Measurements from ENCODE around the gene PSME4.
"Not testable (repeated sequence)": the region's sequence is repeated elsewhere in the genome, so short reads cannot be mapped to it uniquely, and the experiment has no call there.

The PSME4 gene

DNA sequence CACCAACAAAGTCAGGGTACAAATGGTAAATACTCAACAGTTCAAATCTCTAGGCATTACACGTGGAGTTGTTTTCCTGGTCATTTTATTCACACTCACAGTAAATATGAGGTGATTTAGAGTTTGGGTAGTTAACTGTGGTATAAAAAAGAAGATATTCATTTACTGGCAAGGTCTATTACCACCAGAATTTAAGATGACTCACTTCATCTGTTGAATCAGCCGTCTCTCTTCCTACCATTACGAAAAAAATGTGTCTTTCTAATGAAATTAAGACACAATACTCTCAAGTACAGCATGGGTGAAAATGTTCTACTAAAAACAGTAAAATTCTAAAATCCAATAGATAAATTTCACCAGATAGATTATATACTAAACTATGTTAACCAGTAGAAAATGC is 90.0 kb downstream of the PSME4 start:
- DNase-seq: no peak

DNA sequence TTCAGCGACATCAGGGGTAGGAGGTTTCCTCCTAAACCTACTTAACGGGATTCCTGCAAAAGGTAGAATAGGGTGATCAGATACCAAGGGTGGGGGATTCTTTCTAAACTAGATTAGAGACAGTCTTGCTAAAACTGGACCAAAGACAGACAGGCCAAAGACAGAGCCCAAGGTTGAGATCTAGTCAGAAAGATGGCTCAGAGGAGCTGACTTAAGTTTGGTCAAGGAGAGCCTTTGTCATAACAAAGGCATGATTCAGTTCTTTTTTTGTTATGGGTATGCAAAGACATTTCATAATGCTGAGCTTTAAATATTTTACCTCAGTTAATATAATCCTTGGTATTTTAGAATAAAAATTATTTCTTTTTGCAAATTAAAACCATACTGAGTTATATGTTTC is 93.2 kb downstream of the PSME4 start:
- no peak for DNase-seq

GRCh38 chr2:53877112-53877511 is 93.7 kb downstream of the PSME4 start:
- DNase-seq: no peak

DNA sequence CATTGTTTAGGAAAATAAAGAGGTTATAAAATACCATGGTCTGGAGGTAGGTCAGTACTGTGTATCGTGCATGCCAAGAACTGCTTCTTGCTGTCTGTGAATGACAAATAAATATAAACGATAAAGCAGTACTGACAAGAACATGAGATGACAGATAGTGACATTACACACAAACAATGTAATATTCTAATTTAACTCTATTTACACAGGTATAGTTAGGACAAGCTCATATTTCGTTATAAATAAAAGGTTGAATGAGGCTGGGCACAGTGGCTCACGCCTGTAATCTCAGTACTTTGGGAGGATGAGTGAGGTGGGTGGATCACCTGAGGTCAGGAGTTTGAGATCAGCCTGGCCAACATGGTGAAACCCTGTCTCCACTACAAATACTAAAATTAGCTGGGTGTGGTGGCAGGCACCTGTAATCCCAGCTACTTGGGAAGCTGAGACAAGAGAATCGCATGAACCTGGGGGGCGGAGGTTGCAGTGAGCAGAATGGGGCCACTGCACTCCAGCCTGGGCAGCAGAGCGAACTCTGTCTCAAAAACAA is 96.3 kb downstream of the PSME4 start:
- DNase-seq: no peak

DNA sequence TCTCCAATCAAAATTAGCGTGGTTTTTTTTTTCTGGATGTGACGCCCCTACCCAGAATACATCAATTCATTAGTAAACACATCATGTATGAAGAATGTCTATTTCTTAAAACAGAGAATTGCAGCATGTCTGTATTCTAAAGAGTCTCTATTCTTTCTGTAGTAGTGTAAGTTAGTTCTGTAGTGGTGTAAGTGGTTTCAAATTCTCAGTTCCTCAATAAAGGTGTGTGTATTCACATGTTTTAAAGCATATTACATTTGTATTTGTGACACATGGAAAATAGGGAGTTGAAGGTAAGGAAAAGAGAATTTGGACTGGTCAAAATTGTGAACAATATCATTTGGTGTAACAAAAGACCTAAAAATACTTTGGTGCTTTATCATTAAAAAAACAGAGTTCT is 103.0 kb downstream of the PSME4 start:
- DNase-seq: no peak

GRCh38 chr2:53867169-53867568 is 103.6 kb downstream of the PSME4 start:
- no peak for DNase-seq

GRCh38 chr2:53865962-53866361 is 104.8 kb downstream of the PSME4 start:
- DNase-seq: no peak

GRCh38 chr2:53865264-53865663 is 105.5 kb downstream of the PSME4 start:
- no peak for DNase-seq

GRCh38 chr2:53863538-53864227 is 107.1 kb downstream of the PSME4 start:
- no peak for DNase-seq

DNA sequence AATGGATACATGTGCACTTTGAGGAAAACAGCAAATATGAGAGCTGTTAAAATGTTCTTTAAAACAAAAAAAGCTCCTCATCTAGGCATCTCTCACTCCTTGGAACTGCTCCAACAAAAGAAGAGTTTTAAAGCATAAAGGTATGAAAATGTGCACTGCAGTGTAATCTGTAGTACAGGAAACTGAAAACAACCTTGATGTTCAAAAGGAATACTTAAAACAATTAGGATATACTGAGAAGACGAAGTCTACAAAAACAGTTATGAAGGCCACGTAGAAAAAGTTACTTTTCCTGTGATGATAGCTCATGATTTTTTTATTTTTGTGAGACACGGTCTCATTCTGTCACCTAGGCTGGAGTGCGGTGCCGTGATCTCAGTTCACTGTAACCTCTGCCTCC is 109.0 kb downstream of the PSME4 start:
- DNase-seq: no peak

DNA sequence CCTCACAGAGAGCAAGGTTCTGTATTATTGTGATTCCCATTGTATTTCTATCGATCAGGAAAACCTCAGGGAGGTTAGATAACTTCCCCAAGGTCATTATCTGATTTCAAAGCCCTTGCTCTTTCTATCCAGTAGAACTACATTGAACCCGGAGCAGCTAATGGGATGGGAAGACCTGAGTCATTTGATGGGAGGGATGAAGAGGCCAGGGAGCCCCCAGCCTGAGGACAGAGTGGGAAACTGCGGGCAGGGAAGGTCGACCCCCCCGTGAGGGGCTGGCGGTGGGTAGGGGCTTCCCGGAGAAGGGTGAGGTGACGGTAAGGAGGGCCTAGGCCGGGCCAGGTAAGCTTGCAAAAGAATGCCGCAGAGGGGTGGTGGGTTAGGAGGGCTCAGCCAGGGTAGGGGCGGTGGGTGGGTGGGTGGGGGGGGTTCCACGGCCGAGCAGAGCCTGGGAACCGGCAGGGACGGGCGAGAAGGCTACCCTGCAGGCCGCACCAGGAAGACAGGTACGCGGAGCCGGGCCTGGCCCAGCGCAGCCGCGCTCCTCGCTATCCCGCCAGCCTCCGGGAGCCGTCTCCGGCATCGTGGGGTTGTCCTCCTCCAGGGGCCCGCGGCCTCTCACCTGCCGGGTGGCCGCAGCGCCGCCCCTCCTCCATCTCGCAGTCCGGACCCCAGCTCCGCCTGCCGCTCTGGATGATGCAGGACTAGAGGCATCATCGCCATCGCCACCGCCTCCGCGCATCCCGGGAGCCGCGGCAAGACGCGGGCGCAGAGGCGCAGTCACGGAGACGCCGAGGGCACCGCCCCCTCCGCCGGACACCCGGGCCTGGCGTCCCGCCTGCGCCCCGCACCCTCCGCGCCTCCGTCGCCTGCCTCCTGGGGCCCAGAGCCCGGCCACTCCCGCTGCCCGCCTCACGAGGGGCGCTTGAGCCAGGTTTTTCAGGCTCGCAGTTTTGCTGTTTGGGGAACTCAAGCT is 111.3 kb downstream of the PSME4 start, which contains the start of gene GPR75:
GPR75 (minus strand) TSS at position 762 of the 976 bp plus-strand sequence. CDS start 5,211 bp downstream, outside the sequence.
- no peak for DNase-seq

DNA sequence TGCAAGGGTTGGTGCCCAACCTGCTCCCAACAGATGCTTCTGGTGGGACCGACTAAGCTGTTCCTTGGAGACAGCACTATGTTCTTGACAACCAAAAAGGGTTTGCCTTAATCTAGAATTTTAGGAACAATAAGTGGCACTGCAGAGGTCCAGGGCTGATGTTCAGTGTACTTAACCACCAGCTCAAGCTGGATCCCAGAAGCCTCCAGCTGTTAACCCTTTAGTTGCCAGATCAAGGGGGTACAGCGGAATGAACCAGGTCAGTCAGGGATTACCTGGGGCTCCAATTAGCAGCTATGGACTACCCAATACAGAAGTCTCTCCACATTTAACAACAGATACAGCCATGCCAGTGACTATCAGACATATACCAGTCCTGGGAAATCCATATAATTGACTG is 114.5 kb downstream of the PSME4 start:
- DNase-seq: no peak

GRCh38 chr2:53854678-53855077 is 116.1 kb downstream of the PSME4 start:
- no peak for DNase-seq

DNA sequence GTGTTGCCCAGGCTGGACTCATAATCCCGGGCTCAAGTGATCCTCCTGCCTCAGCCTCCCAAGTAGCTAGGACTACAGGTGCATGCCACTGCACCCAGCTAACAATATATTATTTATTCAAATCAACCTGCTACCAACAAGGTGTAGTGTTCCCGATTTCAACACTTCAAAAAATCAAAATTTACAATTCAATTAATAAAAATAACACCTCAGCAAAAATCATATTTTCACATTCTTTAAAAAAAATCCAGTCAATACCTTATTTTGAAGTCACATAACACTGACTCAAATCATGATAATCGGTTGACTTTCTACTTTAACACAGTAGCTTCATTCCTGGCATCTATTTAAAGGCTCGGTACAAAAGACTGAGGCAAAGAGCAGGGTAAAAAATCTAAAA is 118.3 kb downstream of the PSME4 start:
- DNase-seq: no peak

- not testable (repeated sequence) for DNase-seq
Measured at GRCh38 chr2:53851052-53851757, 119.6 kb downstream of the PSME4 start.

DNA sequence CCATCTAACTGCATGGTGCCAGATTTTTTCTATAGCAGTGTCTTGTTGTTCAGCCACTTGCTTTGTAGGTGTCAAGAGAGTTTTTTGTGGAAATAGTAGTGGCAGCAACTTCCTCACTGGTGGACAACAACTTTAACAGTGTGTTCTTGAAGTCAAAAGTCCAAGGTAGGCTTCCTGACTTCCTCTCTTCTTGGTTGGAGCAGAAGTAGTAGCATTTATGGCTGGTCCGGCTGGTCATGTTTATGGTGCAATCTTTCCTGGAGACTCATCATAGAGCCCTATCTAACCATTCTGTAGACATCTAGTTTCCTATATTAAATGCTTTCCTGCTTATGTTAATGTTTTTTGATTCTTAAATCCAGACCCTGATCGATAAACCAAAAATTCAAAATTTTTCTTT is 122.7 kb downstream of the PSME4 start:
- DNase-seq: no peak

- no peak for DNase-seq
Measured at GRCh38 chr2:53843595-53843994, 127.2 kb downstream of the PSME4 start.

GRCh38 chr2:53842891-53843290 is 127.9 kb downstream of the PSME4 start:
- no peak for DNase-seq

- not testable (repeated sequence) for DNase-seq
Measured at GRCh38 chr2:53841651-53842050, 129.1 kb downstream of the PSME4 start.

DNA sequence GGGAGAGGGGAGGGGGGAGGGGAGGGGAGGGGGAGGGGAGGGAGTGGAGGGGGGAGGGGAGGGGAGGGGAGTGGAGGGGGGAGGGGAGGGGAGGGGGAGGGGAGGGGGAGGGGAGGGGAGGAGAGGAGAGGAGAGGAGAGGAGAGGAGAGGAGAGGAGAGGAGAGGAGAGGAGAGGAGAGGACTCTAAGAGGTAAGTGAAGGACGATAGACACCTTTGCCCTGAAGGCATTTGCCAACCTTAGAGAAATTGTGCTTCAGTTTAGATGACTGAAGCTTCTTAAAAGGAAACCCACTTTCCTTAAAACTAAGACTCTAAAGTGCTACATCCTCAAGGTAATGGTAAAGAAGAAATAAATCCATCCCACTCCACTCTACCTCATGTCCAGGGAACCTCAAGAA is 130.2 kb downstream of the PSME4 start:
- no peak for DNase-seq

- not testable (repeated sequence) for DNase-seq
Measured at GRCh38 chr2:53829980-53830290, 140.9 kb downstream of the PSME4 start.

DNA sequence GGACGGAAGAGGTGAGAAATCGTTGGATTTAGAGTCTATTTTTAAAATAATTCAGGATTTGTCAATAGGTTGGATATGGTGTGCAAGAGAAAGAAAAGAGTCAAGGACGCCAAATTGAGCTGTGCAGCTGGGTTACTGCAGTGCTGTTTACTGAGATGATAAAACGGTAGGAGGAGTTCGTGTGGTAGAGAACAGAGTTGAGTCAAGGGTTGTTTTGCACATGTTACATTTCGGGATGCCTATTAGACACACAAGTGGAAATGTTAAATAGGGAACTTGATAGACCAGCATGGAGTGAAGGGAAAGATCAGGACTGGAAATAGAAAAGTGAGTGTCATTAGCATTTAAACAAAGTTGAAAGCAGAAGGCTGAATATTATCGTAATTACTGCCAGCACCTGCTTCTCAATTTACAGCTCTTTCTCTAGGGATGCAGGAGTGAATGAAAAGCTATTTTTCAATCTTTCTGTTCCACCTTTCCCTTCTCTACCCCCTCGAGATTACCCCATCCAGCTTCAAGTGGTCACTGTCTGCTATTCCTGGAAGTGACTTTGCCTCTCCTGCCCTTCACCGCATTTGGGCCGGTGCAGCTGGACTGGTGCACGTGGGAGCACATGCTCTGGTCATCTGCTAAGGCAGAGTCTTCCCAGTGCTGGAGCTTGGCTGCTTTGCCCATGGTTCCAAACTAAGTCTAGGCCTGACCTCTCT is 141.4 kb downstream of the PSME4 start:
- DNase-seq: no peak

GRCh38 chr2:53828331-53828730 is 142.5 kb downstream of the PSME4 start:
- no peak for DNase-seq
